A549 (cell line): ENCODE measurements around the gene NADSYN1.

Source experiments
- CHD2 ChIP-seq: fragments of 150-350 bp; IDR thresholded peaks from 2 replicates; pipeline ENCODE4 v1.6.1; 2014; ENCODE audit warnings: low read length; ENCODE audit not compliant: partially characterized antibody
- TF ChIP-seq, protein P1 (sequence below): IDR thresholded peaks from 2 replicates; pipeline ENCODE4 v1.6.1; 2012

DNA sequence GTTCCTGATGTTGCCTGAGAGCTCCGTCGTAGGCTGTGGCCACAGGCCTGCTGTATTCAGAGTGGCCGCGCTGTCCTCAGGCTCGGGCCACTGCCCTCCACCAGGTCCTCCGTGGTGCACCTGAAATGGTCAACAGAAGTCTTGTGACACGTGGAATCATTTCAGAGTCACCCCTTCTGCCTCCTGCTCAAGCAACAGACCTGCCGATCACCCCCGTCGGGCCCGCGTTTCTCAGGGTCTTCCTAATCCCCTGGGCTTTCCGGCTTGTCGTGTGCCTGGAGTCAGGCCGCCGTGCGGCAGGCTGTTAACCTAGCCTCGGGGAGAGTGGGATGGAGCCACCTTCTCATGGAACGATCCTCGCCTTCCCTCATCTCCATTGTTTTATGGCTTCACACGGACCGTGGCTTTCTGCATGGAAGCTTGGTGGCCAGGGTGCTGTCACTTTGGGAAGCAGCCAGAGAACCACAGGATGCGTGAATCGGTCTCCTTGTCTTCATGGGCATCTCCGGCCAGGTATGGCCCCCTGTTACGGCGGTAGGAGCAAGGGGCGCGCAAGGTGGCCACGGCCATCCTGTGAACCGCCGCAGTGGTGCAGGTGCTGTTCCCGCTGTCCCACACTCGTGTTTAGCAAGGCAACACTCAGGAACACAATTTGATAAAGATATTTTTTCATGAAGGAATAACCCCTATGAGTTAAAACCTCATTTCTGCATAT, 24.1 kb downstream of the NADSYN1 start:
- no peak for TF ChIP-seq CHD2
- TF ChIP-seq, protein P1, sequence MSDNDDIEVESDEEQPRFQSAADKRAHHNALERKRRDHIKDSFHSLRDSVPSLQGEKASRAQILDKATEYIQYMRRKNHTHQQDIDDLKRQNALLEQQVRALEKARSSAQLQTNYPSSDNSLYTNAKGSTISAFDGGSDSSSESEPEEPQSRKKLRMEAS = no peak
